NAMALWA (cell line): Measurements from ENCODE around the gene MLC1.

ENCODE experiments used
- DNase-seq: peaks from one replicate; pipeline ENCODE4 v3.0.0-alpha.2; 2015; ENCODE audit warnings: low spot score

Gene MLC1

GRCh38 chr22:50076646-50077535 lies 8.3 kb downstream of the MLC1 start:
- no peak for DNase-seq

DNA sequence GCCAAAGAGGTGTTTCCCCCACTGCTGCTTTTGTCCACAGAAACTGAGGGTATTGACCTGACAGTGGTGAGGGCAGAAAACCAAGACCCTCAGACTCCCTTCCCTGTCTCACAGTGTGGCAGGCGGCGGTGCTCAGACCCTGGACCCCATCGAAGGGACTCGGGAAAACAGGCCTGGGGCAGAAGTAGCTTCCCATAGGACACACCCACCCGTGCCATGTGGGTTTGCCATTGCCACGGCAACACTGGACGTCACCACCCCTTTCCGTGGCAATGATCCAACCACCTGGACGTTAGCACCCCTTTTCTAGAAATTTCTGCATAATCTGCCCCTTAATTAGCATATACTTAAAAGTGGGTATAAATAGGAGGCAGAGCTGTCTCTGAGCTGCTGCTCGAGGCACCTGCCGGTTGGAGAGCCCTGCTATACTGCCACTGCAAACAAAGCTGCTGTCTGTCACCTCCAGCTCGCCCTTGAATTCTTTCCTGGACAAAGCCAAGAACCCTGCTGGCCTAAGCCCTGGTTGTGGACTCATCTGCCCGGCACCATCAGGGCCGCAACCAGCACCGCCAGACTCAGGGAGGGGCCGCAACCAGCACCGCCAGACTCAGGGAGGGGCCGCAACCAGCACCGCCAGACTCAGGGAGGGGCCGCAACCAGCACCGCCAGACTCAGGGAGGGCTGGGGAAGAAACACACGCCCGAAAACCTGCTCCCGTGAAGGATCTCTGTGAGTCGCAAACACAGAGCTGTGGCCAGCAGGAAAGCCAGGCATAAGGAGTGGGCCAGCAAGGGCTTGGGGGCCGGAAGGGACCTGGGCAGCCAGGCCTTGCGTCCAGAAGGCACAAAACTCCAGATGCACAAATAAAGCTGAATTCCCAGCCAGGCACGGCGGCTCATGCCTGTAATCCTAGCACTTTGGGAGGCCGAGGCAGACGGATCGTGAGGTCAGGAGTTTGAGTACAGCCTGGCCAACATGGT lies 10.4 kb downstream of the MLC1 start:
- no peak for DNase-seq

DNA sequence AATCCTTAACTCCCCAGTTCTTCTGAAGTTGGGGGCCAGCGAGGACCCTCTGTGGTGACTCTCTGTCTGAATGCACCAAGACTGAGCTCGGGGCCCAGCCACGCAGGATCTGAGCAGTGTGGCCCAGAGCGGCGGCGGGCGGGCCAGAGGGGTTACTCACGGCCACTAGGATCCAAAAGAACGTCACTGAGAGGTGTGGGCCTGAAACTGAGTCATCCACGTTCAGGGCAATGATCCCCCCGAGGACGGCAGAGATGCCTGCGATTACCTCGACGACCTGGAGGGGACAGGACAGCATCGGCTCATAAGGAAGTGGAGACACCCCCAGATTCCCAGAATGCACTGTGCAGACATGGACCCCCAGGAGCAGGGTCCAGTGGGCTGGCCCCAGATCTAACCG lies 11.2 kb downstream of the MLC1 start:
- no peak for DNase-seq

GRCh38 chr22:50072714-50073538 lies 12.3 kb downstream of the MLC1 start:
- DNase-seq: no peak

- no peak for DNase-seq
Measured at GRCh38 chr22:50072167-50072555, 13.1 kb downstream of the MLC1 start.

DNA sequence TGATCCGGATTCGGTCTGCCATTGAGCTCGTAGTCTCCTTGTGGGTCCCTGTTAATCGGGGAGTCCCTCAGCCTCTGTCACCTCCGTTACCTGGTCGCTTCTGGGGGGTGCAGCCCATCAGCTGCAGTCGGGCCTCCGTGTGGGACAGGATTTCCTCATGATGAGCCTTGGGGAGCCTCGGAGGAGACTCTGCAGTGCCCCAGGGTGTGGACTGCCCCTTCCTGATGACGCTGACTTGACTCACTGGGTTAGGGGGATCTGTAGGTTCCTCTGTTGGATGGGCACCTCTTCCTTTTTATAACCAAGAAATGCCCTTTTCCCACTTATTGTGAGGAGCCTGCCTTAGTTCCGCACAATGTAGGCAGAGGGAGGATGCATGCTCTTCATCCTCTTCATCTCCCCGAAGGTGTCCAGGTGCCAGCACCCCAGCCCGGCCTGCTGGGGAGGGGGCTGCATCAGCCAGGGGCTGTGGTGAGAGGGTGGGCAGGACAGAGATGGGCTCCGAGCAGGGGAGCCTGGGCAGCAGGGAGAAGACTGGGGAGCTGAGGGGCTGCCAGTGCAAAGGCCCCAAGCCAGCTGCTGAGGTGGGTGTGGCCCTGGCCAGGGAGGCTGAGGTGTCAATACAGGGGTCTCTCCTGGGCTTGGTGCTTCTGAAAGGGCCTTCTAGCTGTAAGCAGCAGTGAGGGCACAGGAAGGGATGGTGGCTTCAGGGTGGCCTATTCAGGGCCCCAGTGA lies 13.6 kb downstream of the MLC1 start:
- DNase-seq: no peak

DNA sequence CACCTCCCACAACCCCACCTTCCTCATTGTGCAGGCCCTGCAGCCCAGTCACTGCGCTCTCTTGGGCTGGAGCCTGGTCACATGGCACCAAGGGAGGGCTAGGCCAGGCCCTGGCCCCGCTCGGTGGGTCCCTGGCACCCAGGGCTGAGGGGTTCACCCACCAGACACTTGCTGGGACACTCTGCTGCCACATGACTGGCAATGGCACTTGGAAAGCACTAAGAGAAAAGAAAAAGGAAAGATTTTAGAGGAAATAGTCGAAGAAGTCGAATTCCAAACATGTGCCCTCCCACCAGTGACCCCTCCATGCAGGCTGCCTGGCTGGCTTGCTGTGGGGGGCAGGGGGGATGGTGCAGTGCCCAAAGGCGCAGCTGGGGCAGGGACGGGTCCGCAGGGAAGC lies 14.9 kb downstream of the MLC1 start:
- no peak for DNase-seq

DNA sequence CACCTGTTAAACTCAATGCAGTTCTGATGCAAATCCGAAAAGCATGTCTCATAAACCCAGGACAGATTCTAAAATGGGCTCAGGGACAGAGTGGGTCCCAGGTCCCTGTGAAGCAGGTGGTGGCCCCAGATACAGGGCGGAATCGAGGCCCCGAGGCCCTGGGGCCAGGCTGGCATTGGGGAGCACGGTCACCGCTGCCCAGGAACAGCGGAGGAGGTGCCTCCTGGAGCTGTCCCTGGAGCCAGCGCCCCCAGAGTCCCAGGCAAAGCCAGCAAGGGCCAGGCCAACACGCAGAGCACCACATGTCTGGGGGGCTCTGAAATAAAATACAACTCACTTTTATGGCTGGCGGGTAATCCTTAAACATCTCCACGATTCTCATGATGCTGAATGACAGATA lies 17.1 kb downstream of the MLC1 start:
- DNase-seq: no peak

DNA sequence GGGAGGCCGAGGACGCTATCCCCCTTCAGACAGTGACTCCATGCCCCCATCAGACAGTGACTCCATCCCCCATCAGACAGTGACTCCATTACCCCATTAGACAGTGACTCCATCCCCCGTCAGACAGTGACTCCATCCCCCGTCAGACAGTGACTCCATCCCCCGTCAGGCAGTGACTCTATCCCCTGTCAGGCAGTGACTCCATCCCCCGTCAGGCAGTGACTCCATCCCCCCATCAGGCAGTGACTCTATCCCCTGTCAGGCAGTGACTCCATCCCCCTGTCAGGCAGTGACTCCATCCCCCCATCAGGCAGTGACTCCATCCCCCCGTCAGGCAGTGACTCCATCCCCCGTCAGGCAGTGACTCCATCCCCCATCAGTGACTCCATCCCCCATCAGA lies 18.0 kb downstream of the MLC1 start:
- DNase-seq: no peak

GRCh38 chr22:50064453-50064852 lies 20.8 kb downstream of the MLC1 start:
- no peak for DNase-seq

DNA sequence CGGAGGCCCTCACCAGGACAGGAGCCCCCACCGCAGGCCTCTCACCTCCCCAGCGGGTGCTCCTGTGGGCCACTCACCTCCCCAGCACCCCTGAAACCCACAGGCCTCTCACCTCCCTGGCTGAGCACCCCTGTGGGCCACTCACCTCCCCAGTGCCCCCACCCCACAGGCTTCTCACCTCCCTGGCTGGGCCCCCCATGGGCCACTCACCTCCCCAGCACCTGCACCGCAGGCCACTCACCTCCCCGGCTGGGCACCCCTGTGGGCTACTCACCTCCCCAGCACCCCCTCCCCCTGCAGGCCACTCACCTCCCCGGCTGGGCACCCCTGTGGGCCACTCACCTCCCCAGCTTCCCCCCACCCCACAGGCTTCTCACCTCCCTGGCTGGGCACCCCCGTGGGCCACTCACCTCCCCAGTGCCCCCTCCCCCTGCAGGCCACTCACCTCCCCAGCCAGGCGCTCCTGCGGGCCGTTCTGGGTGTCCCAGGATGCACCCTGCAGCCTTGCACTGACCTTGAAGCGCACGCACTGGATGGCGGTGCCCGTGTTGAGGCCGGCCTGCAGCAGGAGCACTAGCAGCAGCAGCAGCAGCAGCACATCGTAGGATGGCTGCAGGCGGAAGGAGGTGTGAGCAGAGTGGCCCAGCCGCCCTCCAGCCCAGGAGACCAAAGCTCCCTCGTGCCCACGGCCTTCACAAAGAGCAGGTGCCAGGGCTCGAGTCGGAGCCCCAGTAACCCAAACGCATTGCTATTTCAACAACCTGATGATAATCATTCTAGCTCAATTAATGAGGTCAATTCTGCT lies 21.4 kb downstream of the MLC1 start:
- DNase-seq: no peak

- no peak for DNase-seq
Measured at GRCh38 chr22:50062509-50063135, 22.6 kb downstream of the MLC1 start.

- DNase-seq: no peak
Measured at GRCh38 chr22:50061824-50062355, 23.3 kb downstream of the MLC1 start.

DNA sequence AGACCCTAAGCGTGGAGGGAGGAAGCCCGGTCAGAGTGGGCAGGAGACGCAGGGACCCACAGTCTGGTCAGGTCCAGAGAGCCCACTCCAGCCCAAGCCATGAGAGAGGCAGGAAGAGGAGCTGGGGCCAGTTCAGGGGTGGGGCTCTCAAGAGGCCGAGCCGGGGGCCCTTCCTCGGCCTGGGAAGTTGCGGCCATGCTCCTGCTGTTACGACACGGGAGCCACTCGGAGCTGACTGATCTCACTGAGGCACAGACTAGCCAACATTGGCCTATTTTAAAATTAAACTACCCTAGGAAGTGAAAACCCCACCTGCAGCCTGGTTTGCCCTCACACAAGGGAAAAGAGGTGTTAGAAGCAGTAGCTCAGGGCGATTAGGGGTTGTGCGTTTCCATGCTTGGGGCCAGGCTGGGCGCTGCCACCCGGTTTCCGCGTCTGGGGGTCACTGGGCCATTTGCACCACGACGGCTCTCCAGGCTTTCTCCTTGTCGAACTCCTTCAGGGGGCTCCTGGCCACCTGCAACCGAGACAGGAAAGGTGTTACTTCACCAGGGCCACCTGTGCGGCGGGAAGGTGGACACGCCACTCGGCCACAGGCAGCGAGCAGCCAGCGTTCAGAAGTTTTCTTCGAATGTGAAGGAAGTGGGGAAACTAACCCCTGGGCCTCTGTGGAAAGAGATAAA lies 23.9 kb downstream of the MLC1 start:
- DNase-seq: no peak

- no peak for DNase-seq
Measured at GRCh38 chr22:50060441-50061140, 24.6 kb downstream of the MLC1 start.

GRCh38 chr22:50059881-50060262 lies 25.4 kb downstream of the MLC1 start:
- no peak for DNase-seq

GRCh38 chr22:50058906-50059880 lies 26.0 kb downstream of the MLC1 start:
- peak; percentile 24 for DNase-seq
